ENCODE results near the gene CNIH3. TPM values are rescaled to one million over a fixed set of nuclear protein-coding genes. Genes with fewer than 3 reads are reported as not detected.

Gene CNIH3
- total and polyA plus RNA-seq, 2 donors (not counting 3 experiments of a cell fraction or from before 2014, with no cell fraction given), result 1.3 to 2.5 TPM

- intact Hi-C loops (cut with micrococcal nuclease) (no loop called here), dilution Hi-C loops (cut with MboI; ENCODE audit: extremely low pct_ligation_motif_present, low sequenced_read_pairs) (no loop called here)
- Histone ChIP-seq H3K9me1 (replicated peaks; ENCODE audit: control insufficient read depth, extremely low read depth, insufficient read depth, low read length) (no peaks in the 10 kb centered on the region), H3K79me2 (ENCODE audit: control insufficient read depth, insufficient read depth, low read length) (no peaks in the 10 kb centered on the region), H3K9ac (replicated peaks; ENCODE audit: extremely low read depth, insufficient read depth, low read length) (no peak overlapping the region), H3K4me3 (replicated peaks in 1 of 3; ENCODE audit: insufficient read depth in 1 of 3, low read depth in 1 of 3, low read length in 3 of 3) (no peak overlapping the region), H3K9me3 (replicated peaks; ENCODE audit: control insufficient read depth, insufficient read depth, low read length) (no peaks in the 10 kb centered on the region), H3K4me2 (ENCODE audit: insufficient read depth, low read length) (no peak overlapping the region), H3K27me3 (ENCODE audit: control insufficient read depth in 2 of 2, insufficient read depth in 2 of 2, low read length in 2 of 2) (no peaks in the 10 kb centered on the region), H3K27ac (ENCODE audit: insufficient read depth, low read depth, low read length) (no peak overlapping the region), H4K20me1 (replicated peaks; ENCODE audit: control insufficient read depth, extremely low read depth, insufficient read depth, low read length) (no peaks in the 10 kb centered on the region), H3K36me3 (ENCODE audit: control insufficient read depth in 2 of 2, extremely low read depth in 1 of 2, insufficient read depth in 2 of 2, low read length in 2 of 2) (no peaks in the 10 kb centered on the region), H2AFZ (ENCODE audit: low read depth, low read length) (no peak overlapping the region), H3K4me1 (ENCODE audit: control insufficient read depth, extremely low read depth, insufficient read depth, low read length) (no peaks in the 10 kb centered on the region)
- BruUV-seq (replicated peaks), result no TSS peak
- FAIRE-seq, result no peak
- DNase-seq (ENCODE audit: low read depth, low spot score), result no peak
- no peak for TF ChIP-seq EZH2 (IDR thresholded peaks at IDR 0.05; ENCODE audit: borderline replicate concordance, low read depth, low read length, severe bottlenecking)
- no peak for TF ChIP-seq POLR2AphosphoS5 (IDR thresholded peaks at IDR 0.05; ENCODE audit: insufficient read depth, low read depth, low read length)
- no peak for TF ChIP-seq MYC (IDR thresholded peaks at IDR 0.05; ENCODE audit: low read depth, low read length)
- no peak for TF ChIP-seq POLR2A (IDR thresholded peaks at IDR 0.05; ENCODE audit: low read depth, low read length)
- TF ChIP-seq CTCF (IDR thresholded peaks at IDR 0.05; ENCODE audit: extremely low read depth in 1 of 2, insufficient read depth in 1 of 2, low read depth in 1 of 2, low read length in 2 of 2), result no peak
- TF ChIP-seq GATA2 (IDR thresholded peaks at IDR 0.05; ENCODE audit: insufficient read depth, insufficient read length, low read depth, low read length), result no peak
- no peak for TF ChIP-seq JUN (IDR thresholded peaks at IDR 0.05; ENCODE audit: borderline replicate concordance, insufficient read depth, insufficient read length, low read depth)
- TF ChIP-seq FOS (IDR thresholded peaks at IDR 0.05; ENCODE audit: borderline replicate concordance, insufficient read depth, low read length), result no peak
- no peak for TF ChIP-seq MAX (IDR thresholded peaks at IDR 0.05; ENCODE audit: insufficient read depth, insufficient read length)
- ChIA-PET POLR2A (no interaction called here), CTCF (no interaction called here)
Measured at GRCh38 chr1:224731633-224732032, 115.5 kb downstream of the CNIH3 start.

Data from endothelial cell of umbilical vein (primary cell).